GM12801 (cell line): ENCODE measurements around the gene ADGRL1.

Experiments used
- CTCF ChIP-seq: IDR thresholded peaks from one replicate; pipeline ENCODE4 v1.5.1; 2011; ENCODE audit warnings: control low read depth; ENCODE audit not compliant: insufficient read length; ENCODE audit errors: extremely low read depth

ADGRL1 gene

GRCh38 chr19:14135985-14136508 is 69.9 kb downstream of the ADGRL1 start:
- TF ChIP-seq CTCF, result no peak

- TF ChIP-seq CTCF, result no peak
Observed at GRCh38 chr19:14135355-14135754, 70.6 kb downstream of the ADGRL1 start.

GRCh38 chr19:14127929-14128509 is 78.0 kb downstream of the ADGRL1 start:
- no peak for TF ChIP-seq CTCF

GRCh38 chr19:14127176-14127575 is 78.8 kb downstream of the ADGRL1 start:
- TF ChIP-seq CTCF, result no peak

- TF ChIP-seq CTCF, result no peak
Observed at GRCh38 chr19:14122924-14123323, 83.0 kb downstream of the ADGRL1 start.

- TF ChIP-seq CTCF, result no peak
Observed at GRCh38 chr19:14120497-14120780, 85.5 kb downstream of the ADGRL1 start.

GRCh38 chr19:14119644-14120496 is 86.1 kb downstream of the ADGRL1 start:
- TF ChIP-seq CTCF, result no peak
